HG02943 (cell line): Measurements from ENCODE around the gene SHLD3.
"Not testable (repeated sequence)": the region's sequence is repeated elsewhere in the genome, so short reads cannot be mapped to it uniquely, and the experiment has no call there.

Experiments
- ATAC-seq: cut with Tn5 transposase; IDR thresholded peaks from one replicate; pipeline ENCODE4 v1.9.1; 2021; ENCODE audit warnings: mild to moderate bottlenecking, low read depth, moderate library complexity; ENCODE audit not compliant: unreplicated experiment

The SHLD3 gene

DNA sequence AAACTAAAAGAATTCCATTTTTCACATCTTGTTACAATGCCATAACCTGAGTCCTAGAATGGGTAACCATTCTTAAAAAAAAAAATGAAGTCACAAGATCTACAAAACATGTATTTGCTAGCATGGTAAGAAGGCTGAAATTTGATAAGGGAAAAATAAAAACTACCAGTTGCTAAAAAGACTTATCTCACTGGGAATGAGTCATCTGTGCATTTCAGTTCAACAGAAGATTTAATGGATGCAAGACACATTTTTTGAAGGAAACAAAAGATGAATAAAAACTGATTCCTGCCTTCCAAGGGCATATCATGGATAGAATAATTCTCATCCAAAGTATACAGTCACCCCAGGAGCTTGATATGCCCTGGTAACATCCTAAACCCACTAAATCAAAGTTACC, 49.9 kb downstream of the SHLD3 start:
- ATAC-seq = no peak

DNA sequence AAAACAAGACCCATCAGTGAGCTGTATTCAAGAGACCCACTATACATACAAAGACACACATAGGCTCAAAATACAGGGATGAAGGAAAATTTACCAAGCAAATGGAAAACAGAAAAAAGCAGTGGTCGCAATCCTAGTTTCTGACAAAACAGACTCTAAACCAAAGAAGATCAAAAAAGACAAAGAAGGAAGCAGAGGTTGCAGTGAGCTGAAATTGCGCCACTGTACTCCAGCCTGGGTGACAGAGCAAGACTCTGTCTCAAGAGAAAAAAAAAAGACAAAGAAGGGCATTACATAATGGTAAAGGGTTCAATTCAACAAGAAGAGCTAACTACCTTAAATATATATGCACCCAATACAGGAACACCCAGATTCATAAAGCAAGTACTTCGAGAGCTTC, 51.2 kb downstream of the SHLD3 start:
- not testable (repeated sequence) for ATAC-seq
